GM19395 (cell line): Measurements from ENCODE around the gene OTUB1.

ENCODE experiments used
- ATAC-seq: cut with Tn5 transposase; IDR thresholded peaks from one replicate; pipeline ENCODE4 v1.9.1; 2021; ENCODE audit warnings: mild to moderate bottlenecking, moderate library complexity; ENCODE audit not compliant: unreplicated experiment

Gene OTUB1

DNA sequence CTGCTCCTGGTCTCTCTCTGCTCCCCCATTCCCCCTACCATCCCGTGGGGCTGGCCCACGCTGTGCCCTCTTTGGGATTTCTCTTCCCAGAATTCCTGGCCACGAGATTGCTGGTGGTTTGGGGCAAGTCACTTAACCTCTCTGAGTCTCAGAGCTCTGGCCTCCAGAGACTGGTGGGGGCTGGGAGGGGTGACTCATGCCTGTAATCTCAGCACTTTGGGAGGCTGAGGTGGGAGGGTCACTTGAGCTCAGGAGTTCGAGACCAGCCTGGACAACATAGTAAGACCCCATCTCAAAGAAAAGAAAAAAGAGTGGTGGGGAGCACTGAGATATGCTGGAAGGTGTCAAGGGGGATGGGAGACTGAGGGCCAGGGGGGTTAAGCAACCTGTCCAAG is 18.3 kb downstream of the OTUB1 start:
- no peak for ATAC-seq

- no peak for ATAC-seq
Observed at GRCh38 chr11:64005691-64006090, 19.5 kb downstream of the OTUB1 start.

DNA sequence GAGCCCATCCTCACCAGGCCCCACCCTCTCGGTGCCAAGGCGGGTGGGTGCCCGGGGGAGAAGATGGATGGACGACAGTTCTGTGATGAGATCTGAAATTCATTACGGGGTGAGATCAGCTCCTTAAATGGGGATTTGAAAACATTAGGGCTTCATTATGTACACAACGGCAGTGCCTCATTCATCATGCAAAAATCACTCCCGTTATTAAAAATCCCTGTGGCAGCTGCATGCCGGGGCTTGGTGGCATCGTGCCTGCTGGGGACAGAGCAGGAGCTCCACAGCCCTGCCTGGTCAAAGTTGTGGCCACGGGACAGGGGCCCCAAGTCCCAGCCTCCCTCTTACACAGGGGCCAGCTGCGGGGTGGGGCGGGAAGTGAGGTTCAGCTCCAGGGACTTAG is 20.2 kb downstream of the OTUB1 start:
- no peak for ATAC-seq

- ATAC-seq = no peak
Observed at GRCh38 chr11:64007160-64007628, 21.0 kb downstream of the OTUB1 start.

DNA sequence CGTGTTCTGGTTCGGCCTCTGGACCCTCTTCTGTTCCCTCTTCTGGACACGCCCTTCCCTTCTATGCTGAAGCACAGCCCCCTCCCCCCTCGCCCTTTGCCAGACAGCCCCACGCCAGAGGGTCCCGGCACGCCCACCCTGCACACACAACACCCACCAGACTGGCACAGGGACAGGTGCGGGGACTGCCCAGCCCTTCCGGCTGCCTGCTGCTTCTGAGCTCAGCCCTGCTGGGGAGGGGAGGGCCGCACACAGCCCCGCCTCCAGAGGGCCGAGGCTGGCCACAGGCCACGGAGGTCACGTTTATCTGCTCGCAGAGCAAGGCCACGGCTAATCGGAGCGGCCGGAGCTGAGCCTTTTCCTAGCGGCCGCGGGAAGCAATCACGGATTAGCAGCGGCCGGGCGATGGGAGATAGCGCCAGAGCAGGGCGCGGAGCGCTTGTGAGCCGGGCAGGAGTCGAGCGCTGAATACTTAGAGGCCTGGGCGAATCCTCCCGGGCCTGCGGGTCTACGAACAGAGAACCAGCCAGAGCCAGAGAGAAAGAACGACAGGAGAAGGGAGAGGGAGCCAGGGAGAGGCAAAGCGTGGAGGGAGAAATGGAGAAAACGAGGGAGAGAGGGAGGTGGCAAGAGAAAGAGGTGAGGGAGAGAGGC is 21.5 kb downstream of the OTUB1 start:
- ATAC-seq = no peak

DNA sequence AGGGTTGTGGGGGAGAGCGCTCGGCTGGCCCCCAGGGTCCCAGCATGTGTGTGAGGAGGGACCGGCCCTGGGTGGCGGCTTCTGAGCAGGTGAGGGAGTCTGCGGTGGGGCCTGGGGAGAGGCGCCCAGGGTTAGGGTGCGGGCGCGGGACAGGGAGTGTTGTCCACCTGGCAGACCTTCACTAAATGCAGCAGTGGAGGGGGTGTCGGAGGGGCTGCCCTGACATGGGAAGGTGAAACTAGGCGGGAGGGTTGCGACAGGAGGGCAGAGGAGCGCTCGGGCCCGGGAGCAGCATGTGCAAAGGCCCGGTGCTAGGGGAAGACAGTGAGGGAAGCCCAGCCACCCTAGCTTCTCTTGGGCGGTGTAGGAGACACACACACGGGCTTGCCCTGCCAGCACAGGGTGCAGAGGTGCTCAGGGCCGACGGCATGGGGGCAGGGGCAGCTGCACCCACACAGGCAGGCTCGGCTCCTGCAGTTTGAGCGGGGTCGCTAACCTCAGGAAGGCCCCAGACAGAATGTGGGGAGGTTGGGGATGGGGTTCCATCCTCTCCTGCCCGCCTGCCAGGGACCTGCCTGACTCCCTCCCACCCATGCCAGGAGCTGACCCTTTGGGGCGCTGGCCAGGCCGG is 22.2 kb downstream of the OTUB1 start:
- ATAC-seq = no peak

- no peak for ATAC-seq
Observed at GRCh38 chr11:64008914-64009633, 22.8 kb downstream of the OTUB1 start.

DNA sequence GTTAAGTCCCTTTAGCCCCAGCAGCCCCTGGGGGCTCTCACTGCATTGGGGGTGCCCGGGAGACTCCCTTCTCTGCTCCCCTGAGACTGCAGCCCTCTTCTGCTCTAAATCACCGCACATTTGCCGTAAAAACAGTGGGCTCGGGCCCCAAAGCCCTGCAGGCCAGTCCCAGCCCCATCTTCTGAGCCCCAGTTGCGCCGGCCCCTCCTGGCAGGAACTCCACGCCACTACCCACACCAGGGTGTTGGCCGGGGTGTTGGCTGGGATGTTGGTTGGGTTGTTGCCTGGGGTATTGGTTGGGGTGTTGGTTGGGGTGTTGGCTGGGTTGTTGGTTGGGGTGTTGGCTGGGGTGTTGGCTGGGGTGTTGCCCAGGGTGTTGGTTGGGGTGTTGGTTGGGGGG is 23.5 kb downstream of the OTUB1 start:
- no peak for ATAC-seq

GRCh38 chr11:64010783-64011182 is 24.5 kb downstream of the OTUB1 start:
- no peak for ATAC-seq

- ATAC-seq = no peak
Observed at GRCh38 chr11:64011371-64011770, 25.1 kb downstream of the OTUB1 start.

DNA sequence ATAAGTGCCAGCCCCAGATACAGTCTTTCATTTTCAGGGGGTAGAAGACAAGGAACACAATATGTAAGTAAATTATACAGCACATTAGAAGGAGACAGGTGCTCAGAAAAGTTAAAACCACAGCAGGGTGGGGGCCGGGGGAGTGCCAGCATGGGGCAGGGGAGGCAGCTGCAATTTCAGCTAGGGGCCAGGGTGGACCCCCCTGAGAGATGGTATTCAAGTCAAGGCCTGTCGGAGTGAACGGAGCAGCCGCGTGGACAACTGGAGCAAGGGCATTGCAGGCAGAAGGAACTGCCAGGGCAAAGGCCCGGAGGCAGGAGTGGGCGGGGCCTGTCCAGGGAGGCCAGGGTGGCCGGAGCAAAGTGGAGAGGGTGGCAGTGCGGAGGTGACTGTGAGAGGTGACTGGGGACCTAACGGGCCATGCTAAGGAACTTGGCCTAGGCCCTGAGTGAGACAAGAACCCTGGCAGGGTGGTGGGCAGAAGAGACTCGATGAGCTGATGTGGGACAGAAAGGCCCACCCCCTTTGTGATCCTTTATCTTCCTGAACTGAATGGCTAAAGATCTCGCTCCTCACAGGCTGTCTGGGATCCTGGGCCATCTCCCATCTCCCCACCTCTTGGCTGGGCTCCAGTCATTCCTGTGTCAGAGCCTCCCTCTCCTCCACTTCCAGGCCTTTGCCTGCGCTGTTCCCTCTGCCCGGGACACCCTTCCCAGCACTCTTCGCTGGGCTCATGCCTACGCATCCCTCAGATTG is 27.1 kb downstream of the OTUB1 start:
- ATAC-seq = no peak

GRCh38 chr11:64014356-64014755 is 28.1 kb downstream of the OTUB1 start:
- ATAC-seq = no peak

- no peak for ATAC-seq
Observed at GRCh38 chr11:64015510-64015909, 29.3 kb downstream of the OTUB1 start.

- ATAC-seq = no peak
Observed at GRCh38 chr11:64015935-64016845, 30.0 kb downstream of the OTUB1 start.

DNA sequence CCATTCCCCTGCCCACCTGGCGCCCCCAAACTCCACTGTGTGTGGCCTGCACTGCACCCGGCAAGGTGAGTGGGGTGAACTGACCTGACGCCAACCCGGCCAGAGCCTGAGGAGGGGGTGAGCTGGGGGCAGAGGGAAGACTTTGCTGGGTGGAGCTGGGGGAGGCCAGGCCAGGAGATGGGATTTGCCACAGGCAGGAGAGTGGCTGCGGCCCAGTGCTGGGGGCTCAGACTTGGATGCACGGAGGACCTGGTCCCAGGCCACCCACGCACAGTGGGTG is 31.6 kb downstream of the OTUB1 start:
- no peak for ATAC-seq

DNA sequence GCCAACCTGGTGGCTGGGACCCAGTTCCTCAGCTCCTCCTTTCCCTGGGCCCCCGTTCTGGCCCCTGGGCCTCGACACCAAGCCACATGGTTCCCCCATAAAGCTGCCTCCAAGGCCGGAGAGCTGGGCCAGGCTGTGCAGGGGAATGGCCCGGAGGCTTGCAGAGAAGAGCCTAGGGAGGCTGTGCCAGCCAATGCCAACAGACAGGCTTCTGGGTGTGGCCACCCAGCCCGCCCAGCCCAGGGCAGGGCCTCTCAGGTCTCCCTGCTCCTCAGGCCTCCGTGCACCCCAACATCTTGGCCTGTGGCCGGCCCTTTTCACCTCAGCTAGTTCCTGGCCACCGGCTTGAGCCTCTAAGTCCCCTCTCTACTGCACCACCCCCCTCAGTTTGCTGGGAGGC is 32.1 kb downstream of the OTUB1 start:
- no peak for ATAC-seq

GRCh38 chr11:64019106-64020037 is 33.1 kb downstream of the OTUB1 start:
- no peak for ATAC-seq

- ATAC-seq = no peak
Observed at GRCh38 chr11:64020976-64021756, 34.9 kb downstream of the OTUB1 start.

DNA sequence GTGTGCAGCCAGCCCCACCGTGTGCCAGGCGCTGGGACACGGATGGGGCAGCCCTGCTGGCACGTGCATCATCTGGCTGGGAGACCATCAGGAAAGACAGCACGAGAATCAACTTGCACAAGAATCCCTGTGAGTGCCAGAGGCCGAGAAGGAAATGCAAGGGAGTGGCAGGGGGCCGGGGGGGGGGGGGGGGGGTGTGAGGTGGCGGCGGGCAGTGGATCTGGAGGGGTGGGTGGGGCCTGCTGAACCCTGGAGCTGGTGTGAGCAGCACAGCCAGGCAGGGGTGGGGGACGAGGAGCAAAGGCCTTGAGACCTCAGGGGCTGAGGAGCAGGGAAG is 35.5 kb downstream of the OTUB1 start:
- ATAC-seq = no peak
